Measurements from ENCODE around the gene AOC3. TPM values are rescaled to one million over a fixed set of nuclear protein-coding genes. Genes with fewer than 3 reads are reported as not detected.
A peak's percentile ranks its signal among the peaks of the same experiment; 100 is the strongest.
"Not testable (repeated sequence)": the region's sequence is repeated elsewhere in the genome, so short reads cannot be mapped to it uniquely, and the experiment has no call there.

The AOC3 gene
- total and polyA plus RNA-seq, 8 donors: 6.2 to 67.9 (median 33.5) TPM

DNA sequence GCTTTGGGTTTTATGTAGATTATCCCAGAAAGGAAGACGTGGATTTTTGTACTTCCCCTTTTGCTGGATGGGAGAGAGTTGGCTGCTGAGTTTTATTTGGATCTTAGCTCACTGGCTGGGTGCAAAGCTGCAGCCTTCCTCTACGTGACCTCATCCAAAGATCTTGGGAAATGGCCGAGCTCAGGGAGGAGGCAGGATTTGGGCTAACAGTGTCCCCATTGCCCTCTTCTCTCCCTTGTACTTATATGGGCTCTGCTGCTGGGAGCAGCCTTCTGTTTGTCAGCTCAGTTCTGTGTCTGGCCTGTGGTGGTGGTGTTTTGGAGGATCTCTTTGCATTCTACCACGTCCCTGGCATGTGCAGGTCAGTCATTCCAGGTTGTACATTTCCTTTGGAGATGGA is 2.0 kb downstream of the AOC3 start:
- H3K4me3 ChIP-seq: peak overlapping the region; percentile 25 to 49 (median 43)
- WGBS, 5 donors: 40 to 66% (median 58%) methylated on average over 4 of the region's 4 CpGs
- intact Hi-C loops (cut with DNase I; ENCODE audit: low total_unique reads): no loop called here
- peak in 1 of 2 donors; percentile 47 for DNase-seq
- no peaks in the 10 kb centered on the region for H3K27me3 ChIP-seq
- peak overlapping the region in 4 of 5 donors; percentile 66 to 86 (median 80) for H3K27ac ChIP-seq
- peaks cover 0 to 28% (median 0%) of the 10 kb centered on the region in 4 donors for H3K36me3 ChIP-seq
- H3K9me3 ChIP-seq: no peaks in the 10 kb centered on the region
- TF ChIP-seq POLR2AphosphoS5 (IDR thresholded peaks at IDR 0.05) (peak; percentile 4 to 33 (median 12)), POLR2A (IDR thresholded peaks at IDR 0.05) (no peak), EP300 (IDR thresholded peaks at IDR 0.05) (no peak)
- TF ChIP-seq, protein P1, sequence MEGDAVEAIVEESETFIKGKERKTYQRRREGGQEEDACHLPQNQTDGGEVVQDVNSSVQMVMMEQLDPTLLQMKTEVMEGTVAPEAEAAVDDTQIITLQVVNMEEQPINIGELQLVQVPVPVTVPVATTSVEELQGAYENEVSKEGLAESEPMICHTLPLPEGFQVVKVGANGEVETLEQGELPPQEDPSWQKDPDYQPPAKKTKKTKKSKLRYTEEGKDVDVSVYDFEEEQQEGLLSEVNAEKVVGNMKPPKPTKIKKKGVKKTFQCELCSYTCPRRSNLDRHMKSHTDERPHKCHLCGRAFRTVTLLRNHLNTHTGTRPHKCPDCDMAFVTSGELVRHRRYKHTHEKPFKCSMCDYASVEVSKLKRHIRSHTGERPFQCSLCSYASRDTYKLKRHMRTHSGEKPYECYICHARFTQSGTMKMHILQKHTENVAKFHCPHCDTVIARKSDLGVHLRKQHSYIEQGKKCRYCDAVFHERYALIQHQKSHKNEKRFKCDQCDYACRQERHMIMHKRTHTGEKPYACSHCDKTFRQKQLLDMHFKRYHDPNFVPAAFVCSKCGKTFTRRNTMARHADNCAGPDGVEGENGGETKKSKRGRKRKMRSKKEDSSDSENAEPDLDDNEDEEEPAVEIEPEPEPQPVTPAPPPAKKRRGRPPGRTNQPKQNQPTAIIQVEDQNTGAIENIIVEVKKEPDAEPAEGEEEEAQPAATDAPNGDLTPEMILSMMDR (IDR thresholded peaks at IDR 0.05): no peak
- H3K4me1 ChIP-seq: peaks cover 17 to 52% (median 34%) of the 10 kb centered on the region in 4 donors

DNA sequence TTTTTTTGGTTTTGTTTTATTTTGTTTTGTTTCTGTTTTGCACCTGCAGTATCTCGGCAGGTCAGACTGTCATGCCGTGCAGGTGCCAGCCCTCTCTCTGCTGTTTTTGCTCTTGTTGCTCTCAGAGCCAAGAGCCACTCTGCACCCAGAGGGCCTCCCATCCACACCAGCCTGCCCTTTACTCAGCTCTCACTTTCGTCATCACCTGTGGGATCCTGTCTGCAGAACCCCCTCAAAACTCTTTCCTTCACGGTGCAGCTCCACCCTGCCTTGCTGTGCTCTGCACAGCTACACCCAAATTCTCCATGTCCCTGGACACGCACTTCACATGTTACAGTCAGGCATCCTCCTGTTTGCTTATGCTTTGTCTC is 2.6 kb downstream of the AOC3 start:
- intact Hi-C loops (cut with DNase I; ENCODE audit: low total_unique reads): no loop called here
- TF ChIP-seq, protein P1 (IDR thresholded peaks at IDR 0.05): no peak
- no peak for TF ChIP-seq EP300 (IDR thresholded peaks at IDR 0.05)
- TF ChIP-seq POLR2AphosphoS5 (IDR thresholded peaks at IDR 0.05): no peak
- no peak for TF ChIP-seq POLR2A (IDR thresholded peaks at IDR 0.05)
- 58 to 76% (median 67%) methylated on average over 5 of the region's 5 CpGs for WGBS, 5 donors
- Histone ChIP-seq H3K36me3 (peaks cover 0 to 33% (median 0%) of the 10 kb centered on the region in 4 donors), H3K27me3 (no peaks in the 10 kb centered on the region), H3K9me3 (no peaks in the 10 kb centered on the region), H3K4me1 (peaks cover 17 to 52% (median 32%) of the 10 kb centered on the region in 4 donors), H3K4me3 (peak overlapping the region; percentile 25 to 49 (median 43)), H3K27ac (peak overlapping the region in 4 of 5 donors; percentile 66 to 86 (median 80))
- no peak for DNase-seq

- WGBS, 5 donors: 80 to 89% (median 84%) methylated on average over 14 to 15 of the region's 15 CpGs
- Histone ChIP-seq H3K36me3 (peaks cover 0 to 39% (median 0%) of the 10 kb centered on the region in 4 donors), H3K4me1 (peaks cover 15 to 51% (median 32%) of the 10 kb centered on the region in 4 donors), H3K4me3 (peak overlapping the region; percentile 25 to 49 (median 43)), H3K27me3 (no peaks in the 10 kb centered on the region), H3K9me3 (no peaks in the 10 kb centered on the region), H3K27ac (peak overlapping the region in 4 of 5 donors; percentile 66 to 86 (median 80))
- no peak for TF ChIP-seq POLR2AphosphoS5 (IDR thresholded peaks at IDR 0.05)
- TF ChIP-seq POLR2A (IDR thresholded peaks at IDR 0.05): no peak
- TF ChIP-seq, protein P1 (IDR thresholded peaks at IDR 0.05): no peak
- TF ChIP-seq EP300 (IDR thresholded peaks at IDR 0.05): no peak
- intact Hi-C loops (cut with DNase I; ENCODE audit: low total_unique reads): no loop called here
- DNase-seq: no peak
Measured at GRCh38 chr17:42853968-42854790, 3.2 kb downstream of the AOC3 start.

DNA sequence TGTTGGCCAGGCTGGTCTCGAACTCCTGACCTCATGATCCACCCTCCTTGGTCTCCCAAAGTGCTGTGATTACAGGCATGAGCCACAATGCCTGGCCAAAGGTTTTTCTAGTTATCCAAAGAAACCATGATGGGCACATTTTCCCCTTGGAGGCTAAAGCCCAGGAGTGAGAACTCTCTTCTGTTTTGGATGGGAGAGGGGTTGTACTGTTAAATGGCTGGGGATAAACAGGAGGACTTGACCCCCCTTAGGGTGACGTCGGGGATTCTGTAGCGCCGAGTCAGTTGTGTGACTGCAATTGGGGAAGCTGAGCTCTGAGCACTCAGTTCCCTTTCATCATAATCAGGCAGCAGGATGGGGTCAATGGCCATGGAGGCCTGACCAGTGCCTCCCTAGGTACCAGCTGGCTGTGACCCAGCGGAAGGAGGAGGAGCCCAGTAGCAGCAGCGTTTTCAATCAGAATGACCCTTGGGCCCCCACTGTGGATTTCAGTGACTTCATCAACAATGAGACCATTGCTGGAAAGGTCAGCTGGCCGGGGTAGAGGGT is 4.1 kb downstream of the AOC3 start:
- Histone ChIP-seq H3K4me3 (peak overlapping the region in 2 of 4 donors; percentile 43 to 49), H3K4me1 (peaks cover 6 to 42% (median 24%) of the 10 kb centered on the region in 4 donors)

DNA sequence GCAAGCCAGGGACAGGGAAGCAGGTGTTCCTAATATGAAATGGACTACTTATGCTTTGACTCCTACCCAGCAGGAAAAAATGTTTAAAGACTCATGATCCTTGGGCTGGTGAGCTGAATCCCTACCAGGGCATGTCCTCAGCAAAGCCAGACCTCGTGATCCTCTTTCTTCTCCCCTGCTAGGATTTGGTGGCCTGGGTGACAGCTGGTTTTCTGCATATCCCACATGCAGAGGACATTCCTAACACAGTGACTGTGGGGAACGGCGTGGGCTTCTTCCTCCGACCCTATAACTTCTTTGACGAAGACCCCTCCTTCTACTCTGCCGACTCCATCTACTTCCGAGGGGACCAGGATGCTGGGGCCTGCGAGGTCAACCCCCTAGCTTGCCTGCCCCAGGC is 5.1 kb downstream of the AOC3 start:
- H3K27me3 ChIP-seq; H3K4me3 ChIP-seq; H3K9me3 ChIP-seq; intact Hi-C loops (cut with DNase I; ENCODE audit: low total_unique reads); DNase-seq: not testable (repeated sequence)
- peaks cover 0 to 34% (median 18%) of the 10 kb centered on the region in 4 donors for H3K4me1 ChIP-seq
- H3K27ac ChIP-seq: peak overlapping the region in 2 of 5 donors; percentile 27 to 86
- WGBS, 5 donors: 70 to 92% (median 86%) methylated on average over 4 to 7 of the region's 8 CpGs
- peaks cover 0 to 48% (median 0%) of the 10 kb centered on the region in 4 donors for H3K36me3 ChIP-seq

More for the DNA sequence above, 4.1 kb downstream of the AOC3 start:
- 59 to 91% (median 76%) methylated on average over 4 to 8 of the region's 8 CpGs for WGBS, 5 donors
- Histone ChIP-seq H3K27me3 (no peaks in the 10 kb centered on the region), H3K27ac (peak overlapping the region in 2 of 5 donors; percentile 27 to 86), H3K9me3 (no peaks in the 10 kb centered on the region), H3K36me3 (peaks cover 0 to 48% (median 0%) of the 10 kb centered on the region in 4 donors)
- TF ChIP-seq EP300 (IDR thresholded peaks at IDR 0.05) (no peak), POLR2A (IDR thresholded peaks at IDR 0.05) (no peak), POLR2AphosphoS5 (IDR thresholded peaks at IDR 0.05) (no peak)
- TF ChIP-seq, protein P1 (IDR thresholded peaks at IDR 0.05): no peak
- DNase-seq: no peak
- intact Hi-C loops (cut with DNase I; ENCODE audit: low total_unique reads): no loop called here

DNA sequence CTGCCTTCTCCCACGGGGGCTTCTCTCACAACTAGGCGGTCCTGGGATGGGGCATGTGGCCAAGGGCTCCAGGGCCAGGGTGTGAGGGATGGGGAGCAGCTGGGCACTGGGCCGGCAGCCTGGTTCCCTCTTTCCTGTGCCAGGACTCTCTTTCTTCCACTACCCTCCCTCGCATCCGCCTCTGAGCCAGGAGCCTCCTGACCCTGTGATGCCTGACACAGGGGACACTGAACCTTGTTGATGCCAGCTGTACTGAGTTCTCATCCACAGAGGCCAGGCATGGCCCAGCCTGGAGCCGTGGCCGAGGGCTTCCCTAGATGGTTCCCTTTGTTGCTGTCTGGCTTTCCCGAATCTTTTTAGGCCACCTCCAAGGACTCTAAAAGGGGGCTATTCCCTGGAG is 5.5 kb downstream of the AOC3 start:
- Histone ChIP-seq H3K4me1 (peaks cover 0 to 34% (median 18%) of the 10 kb centered on the region in 4 donors), H3K27ac (peak overlapping the region in 1 of 5 donors; percentile 25), H3K36me3 (peaks cover 0 to 48% (median 0%) of the 10 kb centered on the region in 4 donors)
- H3K27me3 ChIP-seq; H3K4me3 ChIP-seq; intact Hi-C loops (cut with DNase I; ENCODE audit: low total_unique reads); H3K9me3 ChIP-seq; DNase-seq: not testable (repeated sequence)
- 80 to 99% (median 84%) methylated on average over 5 to 6 of the region's 8 CpGs for WGBS, 5 donors
